Esophagus muscularis mucosa (tissue), 4 donors: Measurements from ENCODE around the gene PLD4. TPM values are rescaled to one million over a fixed set of nuclear protein-coding genes. Genes with fewer than 3 reads are reported as not detected.

Experiments used
- DNase-seq: peaks from one replicate; pipeline ENCODE4 v3.0.0-alpha.2; 2017; ENCODE audit errors: extremely low spot score
- H3K27ac ChIP-seq, 4 donors: fragments of 200-600 bp; sonication (generic); replicated peaks in 1 of 4; 1 replicate in 3 of 4; 2 replicates in 1 of 4; pipeline ENCODE4 v1.5.1; 2016 to 2019; ENCODE audit warnings: mild to moderate bottlenecking in 1 of 4
- H3K27me3 ChIP-seq, 4 donors: fragments of 200-600 bp; sonication (generic); one replicate each; pipeline versions ENCODE4 v1.5.1 to v1.6.0; 2016 to 2019
- H3K36me3 ChIP-seq, 4 donors: fragments of 200-600 bp; sonication (generic); one replicate each; pipeline ENCODE4 v1.5.1; 2016 to 2019
- H3K4me1 ChIP-seq, 4 donors: fragments of 200-600 bp; sonication (generic); one replicate each; pipeline ENCODE4 v1.5.1; 2016 to 2019
- H3K4me3 ChIP-seq, 4 donors: fragments of 200-600 bp; sonication (generic); 1 replicate in 2 of 4; 2 replicates in 2 of 4; pipeline ENCODE4 v1.5.1; 2016 to 2019; ENCODE audit warnings: mild to moderate bottlenecking in 4 of 4, moderate library complexity in 1 of 4
- H3K9me3 ChIP-seq, 4 donors: fragments of 200-600 bp; sonication (generic); 1 replicate in 3 of 4; 2 replicates in 1 of 4; pipeline ENCODE4 v1.5.1; 2016 to 2019
- CTCF ChIP-seq, 3 experiments: fragments of 200-600 bp in 2 of 3; fragments of 450-650 bp in 1 of 3; sonication (generic) in 2 of 3; IDR thresholded peaks; one replicate each; pipeline ENCODE4 v1.5.1; 2017 to 2019; ENCODE audit warnings: antibody characterized with exemption in 3 of 3, mild to moderate bottlenecking in 2 of 3, moderate library complexity in 1 of 3
- EP300 ChIP-seq: sonication (generic); formaldehyde crosslinking; IDR thresholded peaks from one replicate; pipeline ENCODE4 v1.6.1; 2017; ENCODE audit warnings: antibody characterized with exemption
- POLR2A ChIP-seq: fragments of 450-650 bp; IDR thresholded peaks from one replicate; pipeline ENCODE4 v1.6.1; 2017; ENCODE audit warnings: antibody characterized with exemption, moderate library complexity, mild to moderate bottlenecking, low read depth
- POLR2AphosphoS5 ChIP-seq, 2 donors: sonication (generic); formaldehyde crosslinking; IDR thresholded peaks; one replicate each; pipeline ENCODE4 v1.6.1; 2017; ENCODE audit warnings: antibody characterized with exemption in 2 of 2
- WGBS: methylation state at CpG from one replicate; pipeline ENCODE4 v1.1.5; 2018; 5-methylcytosine and 5-hydroxymethylcytosine counted together
- intact Hi-C: fragments of 100-400 bp; cut with DNase I; formaldehyde crosslinking; loops from one replicate; pipeline ENCODE4 v1.15.1; 2023
- total RNA-seq, 4 donors: library from RNA; depleted of rRNA; stranded (reverse); fragments of >200 nt; gene quantifications; one replicate each; pipeline versions ENCODE4 v1.1.0 to v1.2.1, GENCODE V29; 2016

The PLD4 gene
- total RNA-seq, 4 donors from 2014 or later = under 0.01 to 0.50 (median 0.15) TPM

- Histone ChIP-seq H3K4me1 (peaks cover 41 to 64% (median 53%) of the 10 kb centered on the region in 4 donors), H3K36me3 (no peaks in the 10 kb centered on the region), H3K9me3 (no peaks in the 10 kb centered on the region), H3K4me3 (no peak overlapping the region), H3K27me3 (no peaks in the 10 kb centered on the region), H3K27ac (peak overlapping the region in 1 of 4 donors; percentile 87)
- intact Hi-C loops = loop anchor here (2.0 kb wide), 1 partner anchor 39 kb away; the partner anchor contains the start of gene CDCA4
- no peak for DNase-seq
- 74% methylated on average over 6 of the region's 17 CpGs for WGBS
- TF ChIP-seq CTCF (IDR thresholded peaks at IDR 0.05) = no peak
- no peak for TF ChIP-seq POLR2AphosphoS5 (IDR thresholded peaks at IDR 0.05)
- TF ChIP-seq EP300 = no peak
- no peak for TF ChIP-seq POLR2A
Measured at GRCh38 chr14:104981699-104982541, 57.2 kb downstream of the PLD4 start.

- Histone ChIP-seq H3K9me3 (no peaks in the 10 kb centered on the region), H3K4me3 (no peak overlapping the region), H3K27ac (no peak overlapping the region), H3K27me3 (no peaks in the 10 kb centered on the region), H3K36me3 (no peaks in the 10 kb centered on the region), H3K4me1 (peaks cover 34 to 61% (median 49%) of the 10 kb centered on the region in 4 donors)
- WGBS = 91% methylated on average over 6 of the region's 10 CpGs
- DNase-seq = no peak
- TF ChIP-seq POLR2AphosphoS5 (IDR thresholded peaks at IDR 0.05) (no peak), CTCF (IDR thresholded peaks at IDR 0.05) (no peak), POLR2A (no peak), EP300 (no peak)
- intact Hi-C loops = loop anchor here (2.0 kb wide), 1 partner anchor 38 kb away; the partner anchor contains the start of gene CDCA4
Measured at GRCh38 chr14:104982548-104983230, 58.0 kb downstream of the PLD4 start.

Other genes starting within 250 kb of the PLD4 start
- 100 to 1,000 TPM in 1 of 4 donors, 10 to 100 TPM in 3; 51.5 to 129 (median 66.7) TPM for gene INF2, start 235.3 kb upstream of the PLD4 start, total RNA-seq
- gene ADSS1, start 200.7 kb upstream of the PLD4 start, total RNA-seq = 1 to 10 TPM; 4.3 to 7.9 (median 5.7) TPM
- gene SIVA1, start 171.7 kb upstream of the PLD4 start, total RNA-seq = 100 to 1,000 TPM; 207 to 324 (median 290) TPM
- 100 to 1,000 TPM; 162 to 267 (median 187) TPM for gene AKT1, start 129.1 kb upstream of the PLD4 start, total RNA-seq
- gene ZBTB42, start 123.8 kb upstream of the PLD4 start, total RNA-seq = 1 to 10 TPM; 2.5 to 6.4 (median 4.9) TPM
- gene CEP170B, start 59.6 kb upstream of the PLD4 start, total RNA-seq = 10 to 100 TPM; 24.1 to 70.6 (median 45.7) TPM
- gene AHNAK2, start 53.5 kb downstream of the PLD4 start, total RNA-seq = 100 to 1,000 TPM in 3 of 4 donors, 10 to 100 TPM in 1; 95.3 to 277 (median 195) TPM
- gene CLBA1, start 60.9 kb downstream of the PLD4 start, total RNA-seq = 1 to 10 TPM; 3.7 to 9.8 (median 6.7) TPM
- gene CDCA4, start 96.2 kb downstream of the PLD4 start, total RNA-seq = 1 to 10 TPM; 5.0 to 8.0 (median 6.0) TPM
- gene GPR132, start 140.6 kb downstream of the PLD4 start, total RNA-seq = 1 to 10 TPM; 1.2 to 8.0 (median 2.1) TPM
- 10 to 100 TPM in 3 of 4 donors, 1 to 10 TPM in 1; 5.0 to 19.0 (median 13.9) TPM for gene JAG2, start 243.9 kb downstream of the PLD4 start, total RNA-seq